Stimulated activated naive CD8-positive, alpha-beta T cell treated with anti-CD3 and anti-CD28 coated beads, Interleukin-15, amount 100 ng/mL, for 72 hours (primary cell): Measurements from ENCODE around the gene MTCL1.

ENCODE experiments used
- ATAC-seq: fragments of 150-1000 bp; cut with Tn5 transposase; 2 replicates; pipeline ENCODE4 v1.10.0; 2021; ENCODE audit warnings: mild to moderate bottlenecking, moderate library complexity
- DNase-seq, 2 donors: peaks; one replicate each; pipeline ENCODE4 v3.0.0; 2021 to 2022
- H3K27ac Mint-ChIP-seq, 2 donors: one replicate each; pipeline ENCODE4 v1.8.0; 2022; ENCODE audit warnings: mild to moderate bottlenecking in 2 of 2, mixed read lengths in 2 of 2, moderate library complexity in 2 of 2
- H3K27me3 Mint-ChIP-seq: one replicate; pipeline ENCODE4 v1.8.0; 2022; ENCODE audit warnings: mixed read lengths
- H3K4me1 Mint-ChIP-seq: one replicate; pipeline ENCODE4 v1.8.0; 2022; ENCODE audit warnings: mild to moderate bottlenecking, mixed read lengths
- H3K4me3 Mint-ChIP-seq, 2 donors: one replicate each; pipeline ENCODE4 v1.8.0; 2022; ENCODE audit warnings: mild to moderate bottlenecking in 2 of 2, mixed read lengths in 2 of 2, moderate library complexity in 1 of 2
- H3K9me3 Mint-ChIP-seq, 2 donors: one replicate each; pipeline ENCODE4 v1.8.0; 2022; ENCODE audit warnings: mixed read lengths in 2 of 2

The MTCL1 gene

GRCh38 chr18:8719192-8719591 lies 13.8 kb downstream of the MTCL1 start:
- no peak for DNase-seq
- Mint-ChIP-seq H3K4me1 (no peaks in the 10 kb centered on the region), H3K4me3 (no peak overlapping the region), H3K27ac (no peak overlapping the region), H3K27me3 (peaks cover 8% of the 10 kb centered on the region), H3K9me3 (no peaks in the 10 kb centered on the region)
- ATAC-seq = no peak

DNA sequence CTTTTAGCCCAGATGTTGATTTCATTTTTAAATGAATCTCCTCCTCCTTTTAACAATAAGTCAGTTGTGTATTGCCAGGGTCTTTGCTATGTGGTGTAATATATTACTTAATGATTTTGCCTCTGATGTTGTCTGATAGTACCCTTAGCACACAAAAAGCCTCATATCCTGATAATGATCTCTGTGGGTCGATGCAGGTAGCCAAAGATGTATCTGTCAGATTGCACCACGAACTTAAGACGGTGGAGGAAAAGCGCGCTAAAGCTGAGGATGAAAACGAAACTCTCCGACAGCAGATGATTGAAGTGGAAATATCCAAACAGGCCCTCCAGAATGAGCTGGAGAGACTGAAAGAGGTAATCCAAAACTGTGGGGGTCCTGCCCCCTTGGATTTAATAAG lies 14.8 kb downstream of the MTCL1 start:
- DNase-seq = no peak
- H3K27me3 Mint-ChIP-seq = peaks cover 8% of the 10 kb centered on the region
- H3K4me3 Mint-ChIP-seq = no peak overlapping the region

GRCh38 chr18:8721094-8721669 lies 15.8 kb downstream of the MTCL1 start:
- DNase-seq = no peak
- no peak for ATAC-seq
- H3K27ac Mint-ChIP-seq = no peak overlapping the region
- H3K4me1 Mint-ChIP-seq = no peaks in the 10 kb centered on the region
- no peak overlapping the region for H3K4me3 Mint-ChIP-seq
- no peaks in the 10 kb centered on the region for H3K9me3 Mint-ChIP-seq
- H3K27me3 Mint-ChIP-seq = no peaks in the 10 kb centered on the region

More for the DNA sequence above, 14.8 kb downstream of the MTCL1 start:
- no peaks in the 10 kb centered on the region for H3K9me3 Mint-ChIP-seq
- ATAC-seq = no peak
- no peak overlapping the region for H3K27ac Mint-ChIP-seq
- no peaks in the 10 kb centered on the region for H3K4me1 Mint-ChIP-seq

- DNase-seq = no peak
- no peak for ATAC-seq
- Mint-ChIP-seq H3K9me3 (no peaks in the 10 kb centered on the region), H3K4me3 (no peak overlapping the region), H3K27ac (no peak overlapping the region), H3K27me3 (no peaks in the 10 kb centered on the region), H3K4me1 (no peaks in the 10 kb centered on the region)
These were observed 16.4 kb downstream of the MTCL1 start for GRCh38 chr18:8721716-8722115.

DNA sequence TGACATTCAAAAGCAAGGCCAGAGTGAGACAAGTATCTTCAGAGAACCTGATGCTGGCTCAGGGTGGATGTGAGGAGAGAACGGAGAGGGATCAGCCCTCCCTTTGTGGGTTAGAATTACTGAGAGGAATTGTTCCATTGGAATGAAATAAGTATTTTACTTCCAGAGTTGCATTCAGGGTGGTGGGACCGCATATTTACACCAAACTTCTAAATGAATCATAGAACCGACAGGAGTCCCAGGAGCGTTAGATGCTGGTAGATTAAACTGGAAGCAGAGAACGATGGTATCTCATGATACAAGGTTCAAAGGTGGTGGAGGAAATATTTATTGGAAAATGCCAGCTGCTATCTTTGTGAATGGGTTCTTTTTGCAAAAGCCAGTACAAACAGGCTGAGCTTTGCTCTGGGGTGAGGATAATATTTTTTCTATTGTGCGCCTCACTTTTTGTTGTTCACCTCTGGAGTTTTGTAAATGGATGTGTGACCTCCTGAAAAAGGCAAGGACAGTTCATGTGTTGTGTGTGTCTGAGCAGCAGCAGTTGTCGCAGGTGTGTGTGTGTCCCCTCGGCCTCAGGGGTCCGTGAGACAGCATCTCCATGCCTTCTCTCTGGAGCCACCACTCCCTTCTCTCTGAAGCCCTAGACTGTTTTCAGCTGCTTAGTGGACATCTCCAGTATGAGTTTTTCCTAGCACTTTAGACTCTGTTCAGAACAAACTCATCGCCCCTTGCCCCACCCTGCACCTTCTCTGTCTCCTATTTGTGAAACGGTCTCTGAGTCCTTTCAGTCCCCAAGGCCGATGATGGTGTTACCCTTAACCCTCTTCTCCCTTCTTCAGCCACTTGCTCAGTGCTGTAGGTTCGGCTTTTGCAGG lies 17.8 kb downstream of the MTCL1 start:
- Mint-ChIP-seq H3K4me3 (no peak overlapping the region), H3K27ac (no peak overlapping the region), H3K9me3 (no peaks in the 10 kb centered on the region), H3K27me3 (no peaks in the 10 kb centered on the region), H3K4me1 (no peaks in the 10 kb centered on the region)
- DNase-seq (no peak), ATAC-seq (no peak)

- ATAC-seq (no peak), DNase-seq (no peak)
- H3K9me3 Mint-ChIP-seq = no peaks in the 10 kb centered on the region
- H3K4me3 Mint-ChIP-seq = no peak overlapping the region
- no peaks in the 10 kb centered on the region for H3K27me3 Mint-ChIP-seq
- H3K4me1 Mint-ChIP-seq = no peaks in the 10 kb centered on the region
- peak overlapping the region in 1 of 2 donors; percentile 7 for H3K27ac Mint-ChIP-seq
These were observed 19.1 kb downstream of the MTCL1 start for GRCh38 chr18:8724452-8724851.

GRCh38 chr18:8726281-8726680 lies 20.9 kb downstream of the MTCL1 start:
- DNase-seq (no peak), ATAC-seq (no peak)
- Mint-ChIP-seq H3K4me3 (no peak overlapping the region), H3K9me3 (no peaks in the 10 kb centered on the region), H3K4me1 (no peaks in the 10 kb centered on the region), H3K27ac (no peak overlapping the region), H3K27me3 (no peaks in the 10 kb centered on the region)

- DNase-seq (no peak), ATAC-seq (no peak)
- H3K27me3 Mint-ChIP-seq = no peaks in the 10 kb centered on the region
- H3K27ac Mint-ChIP-seq = no peak overlapping the region
- no peaks in the 10 kb centered on the region for H3K9me3 Mint-ChIP-seq
- H3K4me1 Mint-ChIP-seq = no peaks in the 10 kb centered on the region
- no peak overlapping the region for H3K4me3 Mint-ChIP-seq
These were observed 21.8 kb downstream of the MTCL1 start for GRCh38 chr18:8726963-8727705.

DNA sequence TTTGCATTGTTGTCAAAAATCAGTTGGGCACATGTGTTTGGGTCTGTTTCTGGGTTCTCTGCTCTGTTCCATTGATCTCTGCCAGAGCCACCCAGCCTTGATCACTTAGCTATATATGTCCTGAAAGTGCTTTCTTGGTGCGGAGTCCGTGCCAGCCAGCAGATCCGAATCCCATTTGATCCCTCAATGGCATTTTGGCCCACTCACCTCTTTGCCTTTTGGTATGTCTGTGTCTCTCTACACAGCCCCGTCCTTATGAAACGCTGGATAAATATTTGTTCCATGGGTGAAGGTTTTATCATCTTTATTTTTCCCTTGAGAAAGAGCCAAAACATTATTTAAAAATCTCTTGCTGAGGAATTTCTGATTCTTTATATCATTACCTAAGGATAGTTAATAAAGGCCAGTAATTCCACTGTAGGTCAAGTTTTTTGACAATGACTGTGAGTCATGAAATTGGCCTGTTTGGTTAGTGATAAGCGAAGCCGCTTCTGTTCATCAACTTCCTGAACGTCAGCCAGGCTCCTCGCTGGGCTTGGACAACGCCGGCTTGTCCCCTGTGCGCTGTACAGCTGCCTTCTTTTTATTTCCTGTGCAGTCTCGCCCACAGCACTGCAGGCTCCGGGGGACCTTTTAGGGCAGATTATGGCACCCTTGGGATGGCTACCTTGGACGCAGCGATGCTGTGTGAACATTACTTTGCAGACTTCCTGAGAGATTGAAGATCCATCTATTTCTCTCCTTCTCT lies 24.9 kb downstream of the MTCL1 start:
- ATAC-seq = no peak
- Mint-ChIP-seq H3K27ac (no peak overlapping the region), H3K9me3 (no peaks in the 10 kb centered on the region), H3K4me3 (no peak overlapping the region), H3K4me1 (no peaks in the 10 kb centered on the region), H3K27me3 (peaks cover 8% of the 10 kb centered on the region)
- DNase-seq = no peak

GRCh38 chr18:8732442-8733360 lies 27.3 kb downstream of the MTCL1 start:
- Mint-ChIP-seq H3K9me3 (no peaks in the 10 kb centered on the region), H3K4me3 (no peak overlapping the region), H3K27me3 (peaks cover 8% of the 10 kb centered on the region), H3K4me1 (no peaks in the 10 kb centered on the region), H3K27ac (no peak overlapping the region)
- DNase-seq = no peak
- ATAC-seq = no peak

GRCh38 chr18:8734496-8734895 lies 29.1 kb downstream of the MTCL1 start:
- DNase-seq (no peak), ATAC-seq (no peak)
- Mint-ChIP-seq H3K9me3 (peaks cover 0 to 4% of the 10 kb centered on the region in 2 donors), H3K4me1 (no peaks in the 10 kb centered on the region), H3K27ac (no peak overlapping the region), H3K27me3 (peaks cover 8% of the 10 kb centered on the region), H3K4me3 (no peak overlapping the region)

DNA sequence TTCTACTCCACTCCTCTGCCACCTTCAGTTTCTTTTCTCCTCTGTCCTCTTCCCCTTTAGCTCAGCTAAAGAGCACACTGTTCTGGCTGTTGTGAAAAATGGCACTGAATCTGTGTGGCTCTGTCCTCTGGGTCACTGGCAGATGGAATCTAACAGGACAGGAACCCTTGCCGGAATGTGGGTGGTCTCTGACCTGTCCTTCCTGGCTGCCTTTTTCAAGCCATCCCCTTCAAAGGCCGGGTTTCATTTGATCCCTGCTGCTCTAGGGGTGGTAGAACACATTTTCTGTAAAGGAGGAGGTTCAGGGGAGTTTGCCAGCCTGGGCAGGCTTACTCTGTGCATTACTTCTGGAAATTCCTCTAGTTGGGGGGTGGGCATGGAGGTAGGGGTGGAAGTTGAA lies 29.9 kb downstream of the MTCL1 start:
- H3K4me3 Mint-ChIP-seq = no peak overlapping the region
- ATAC-seq (no peak), DNase-seq (no peak)
- H3K27me3 Mint-ChIP-seq = peaks cover 8% of the 10 kb centered on the region
- H3K9me3 Mint-ChIP-seq = peaks cover 0 to 6% of the 10 kb centered on the region in 2 donors
- H3K27ac Mint-ChIP-seq = peak overlapping the region in 1 of 2 donors; percentile 19
- H3K4me1 Mint-ChIP-seq = no peaks in the 10 kb centered on the region

DNA sequence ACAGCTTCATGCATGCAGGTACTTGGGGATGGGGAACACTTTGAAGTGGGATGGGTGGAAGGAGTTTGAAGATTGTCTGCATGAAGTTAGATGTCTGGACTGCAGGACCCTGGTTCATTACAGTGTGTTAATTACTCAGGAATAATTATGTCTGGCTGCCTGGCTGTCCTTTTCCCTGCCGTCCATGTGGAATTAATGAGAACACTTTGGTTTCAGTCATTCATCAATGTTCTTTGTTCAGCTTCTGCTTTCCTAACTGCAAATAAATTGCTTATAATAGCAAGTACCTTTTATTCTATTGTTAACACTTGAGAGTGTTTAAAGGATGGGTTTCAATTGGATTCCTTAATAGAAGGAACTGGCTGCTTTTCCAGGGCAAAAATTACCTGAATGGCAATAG lies 35.8 kb downstream of the MTCL1 start:
- H3K27me3 Mint-ChIP-seq = no peaks in the 10 kb centered on the region
- peaks cover 30% of the 10 kb centered on the region for H3K4me1 Mint-ChIP-seq
- ATAC-seq (no peak), DNase-seq (no peak)
- no peak overlapping the region for H3K4me3 Mint-ChIP-seq
- H3K27ac Mint-ChIP-seq = no peak overlapping the region
- H3K9me3 Mint-ChIP-seq = peaks cover 23 to 34% of the 10 kb centered on the region in 2 donors

DNA sequence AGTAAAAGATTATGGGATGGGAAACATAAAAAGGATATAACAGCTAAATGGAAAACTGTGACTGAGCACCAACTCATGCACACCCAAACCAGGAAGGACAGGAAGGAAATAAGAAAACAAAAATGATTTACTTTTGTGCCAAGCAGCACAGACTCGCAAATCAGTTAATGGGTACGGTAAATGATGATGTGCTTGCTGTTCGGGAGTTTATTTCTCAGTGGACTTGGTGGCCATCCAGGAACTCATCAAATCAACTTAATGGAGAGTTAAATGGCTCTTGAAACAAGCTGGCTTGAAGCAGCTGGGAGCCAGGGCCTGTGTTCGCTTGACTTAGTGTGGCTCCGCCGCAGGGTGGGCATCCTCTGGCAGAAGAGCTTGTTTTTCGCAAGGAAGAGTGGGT lies 36.2 kb downstream of the MTCL1 start:
- H3K27me3 Mint-ChIP-seq = no peaks in the 10 kb centered on the region
- H3K4me3 Mint-ChIP-seq = no peak overlapping the region
- H3K9me3 Mint-ChIP-seq = peaks cover 23 to 34% of the 10 kb centered on the region in 2 donors
- no peak overlapping the region for H3K27ac Mint-ChIP-seq
- DNase-seq = no peak
- peaks cover 34% of the 10 kb centered on the region for H3K4me1 Mint-ChIP-seq
- no peak for ATAC-seq
